NT2/D1 (cell line): ENCODE data around the gene LHX6.

Experiments
- DNase-seq: peaks from one replicate; pipeline ENCODE4 v3.0.0-alpha.2; 2011; ENCODE audit warnings: low read depth, low spot score
- H3K27me3 ChIP-seq: 2 replicates; pipeline ENCODE4 v1.6.0; 2011; ENCODE audit warnings: mild to moderate bottlenecking; ENCODE audit not compliant: insufficient read length, insufficient read depth
- H3K36me3 ChIP-seq: 2 replicates; pipeline ENCODE4 v1.6.1; 2011; ENCODE audit warnings: mild to moderate bottlenecking, low read length, mixed read lengths; ENCODE audit not compliant: insufficient read depth, insufficient read length
- H3K4me1 ChIP-seq: 2 replicates; pipeline ENCODE4 v1.5.1; 2011; ENCODE audit not compliant: insufficient read depth, insufficient read length
- H3K4me3 ChIP-seq: 2 replicates; pipeline ENCODE4 v1.5.1; 2011; ENCODE audit warnings: low read depth; ENCODE audit not compliant: insufficient read length
- H3K9ac ChIP-seq: 2 replicates; pipeline ENCODE4 v1.6.0; 2011; ENCODE audit warnings: low read depth; ENCODE audit not compliant: insufficient read length
- H3K9me3 ChIP-seq: 2 replicates; pipeline ENCODE4 v1.5.1; 2011; ENCODE audit warnings: mild to moderate bottlenecking, low read length; ENCODE audit not compliant: insufficient read depth
- SUZ12 ChIP-seq: IDR thresholded peaks from 2 replicates; pipeline ENCODE4 v1.6.1; 2011; ENCODE audit not compliant: insufficient read length, insufficient read depth; ENCODE audit errors: extremely low read depth
- YY1 ChIP-seq: IDR thresholded peaks from 2 replicates; pipeline ENCODE4 v1.6.1; 2011; ENCODE audit not compliant: insufficient read length, insufficient read depth
- ZNF274 ChIP-seq: IDR thresholded peaks from 2 replicates; pipeline ENCODE4 v1.6.1; 2011; ENCODE audit warnings: mild to moderate bottlenecking, low read depth, low read length

LHX6 gene

GRCh38 chr9:122228568-122229484, at the start of gene LHX6:
Gene LHX6, minus strand, starts transcription at chr9:122228957. Its CDS starts 217 bp downstream, at chr9:122228740.
- TF ChIP-seq YY1: no peak
- no peak for TF ChIP-seq ZNF274
- TF ChIP-seq SUZ12: no peak
- DNase-seq: no peak
- H3K9me3 ChIP-seq: no peaks in the 10 kb centered on the region
- H3K27me3 ChIP-seq: peaks cover 81% of the 10 kb centered on the region
- H3K4me3 ChIP-seq: peak within 1 kb of the TSS; percentile 42
- H3K4me1 ChIP-seq: peaks cover 2% of the 10 kb centered on the region
- H3K9ac ChIP-seq: peak within 1 kb of the TSS; percentile 61
- H3K36me3 ChIP-seq: no peaks in the 10 kb centered on the region

GRCh38 chr9:122277285-122277897, 48.6 kb upstream of the LHX6 start:
- H3K9ac ChIP-seq: no peak overlapping the region
- TF ChIP-seq YY1: no peak
- peaks cover 53% of the 10 kb centered on the region for H3K36me3 ChIP-seq
- H3K9me3 ChIP-seq: peaks cover 16% of the 10 kb centered on the region
- no peaks in the 10 kb centered on the region for H3K4me1 ChIP-seq
- no peak overlapping the region for H3K4me3 ChIP-seq
- no peaks in the 10 kb centered on the region for H3K27me3 ChIP-seq
- no peak for DNase-seq

- no peak overlapping the region for H3K4me3 ChIP-seq
- H3K9ac ChIP-seq: no peak overlapping the region
- TF ChIP-seq ZNF274 (no peak), SUZ12 (no peak)
- H3K27me3 ChIP-seq: no peaks in the 10 kb centered on the region
- H3K36me3 ChIP-seq: peaks cover 53% of the 10 kb centered on the region
- peaks cover 16% of the 10 kb centered on the region for H3K9me3 ChIP-seq
- no peaks in the 10 kb centered on the region for H3K4me1 ChIP-seq
- no peak for DNase-seq
Measured at GRCh38 chr9:122276096-122276495, 47.3 kb upstream of the LHX6 start.

GRCh38 chr9:122274055-122274454, 45.3 kb upstream of the LHX6 start:
- no peaks in the 10 kb centered on the region for H3K27me3 ChIP-seq
- TF ChIP-seq SUZ12 (no peak), YY1 (no peak), ZNF274 (no peak)
- peaks cover 16% of the 10 kb centered on the region for H3K9me3 ChIP-seq
- no peaks in the 10 kb centered on the region for H3K4me1 ChIP-seq
- H3K9ac ChIP-seq: no peak overlapping the region
- no peak overlapping the region for H3K4me3 ChIP-seq
- H3K36me3 ChIP-seq: peaks cover 52% of the 10 kb centered on the region
- no peak for DNase-seq

- Histone ChIP-seq H3K9ac (no peak overlapping the region), H3K27me3 (no peaks in the 10 kb centered on the region), H3K9me3 (no peaks in the 10 kb centered on the region), H3K4me3 (no peak overlapping the region), H3K4me1 (no peaks in the 10 kb centered on the region), H3K36me3 (peaks cover 52% of the 10 kb centered on the region)
- DNase-seq: no peak
- TF ChIP-seq ZNF274: no peak
- no peak for TF ChIP-seq SUZ12
- TF ChIP-seq YY1: no peak
Measured at GRCh38 chr9:122268041-122268814, 39.5 kb upstream of the LHX6 start.

GRCh38 chr9:122265149-122265915, 36.6 kb upstream of the LHX6 start:
- H3K4me1 ChIP-seq: no peaks in the 10 kb centered on the region
- no peaks in the 10 kb centered on the region for H3K9me3 ChIP-seq
- H3K27me3 ChIP-seq: no peaks in the 10 kb centered on the region
- H3K4me3 ChIP-seq: peak overlapping the region; percentile 89
- H3K9ac ChIP-seq: peak overlapping the region; percentile 94
- peaks cover 53% of the 10 kb centered on the region for H3K36me3 ChIP-seq
- no peak for TF ChIP-seq ZNF274
- TF ChIP-seq SUZ12: no peak
- no peak for TF ChIP-seq YY1
- no peak for DNase-seq
